HG02943 (cell line): ENCODE data around the gene FAM171A1.
A peak's percentile ranks its signal among the peaks of the same experiment; 100 is the strongest.

ENCODE experiments used
- ATAC-seq: cut with Tn5 transposase; IDR thresholded peaks from one replicate; pipeline ENCODE4 v1.9.1; 2021; ENCODE audit warnings: mild to moderate bottlenecking, low read depth, moderate library complexity; ENCODE audit not compliant: unreplicated experiment

The FAM171A1 gene

GRCh38 chr10:15183689-15184481, 187.2 kb downstream of the FAM171A1 start:
- no peak for ATAC-seq

- ATAC-seq, result no peak
Observed at GRCh38 chr10:15182540-15183207, 188.4 kb downstream of the FAM171A1 start.

- ATAC-seq, result no peak
Observed at GRCh38 chr10:15181576-15182156, 189.4 kb downstream of the FAM171A1 start.

GRCh38 chr10:15180736-15181135, 190.4 kb downstream of the FAM171A1 start:
- no peak for ATAC-seq

GRCh38 chr10:15176269-15176668, 194.8 kb downstream of the FAM171A1 start:
- no peak for ATAC-seq

GRCh38 chr10:15175587-15175986, 195.5 kb downstream of the FAM171A1 start:
- ATAC-seq, result no peak

GRCh38 chr10:15172306-15172840, 198.7 kb downstream of the FAM171A1 start:
- no peak for ATAC-seq

- ATAC-seq, result peak; percentile 35
Observed at GRCh38 chr10:15169555-15170401, 201.3 kb downstream of the FAM171A1 start.

GRCh38 chr10:15168786-15169554, 202.1 kb downstream of the FAM171A1 start:
- peak; percentile 35 for ATAC-seq

GRCh38 chr10:15168291-15168785, 202.8 kb downstream of the FAM171A1 start, which contains the start of gene NMT2:
Gene NMT2, minus strand, starts transcription at chr10:15168693. Its CDS starts 81 bp downstream, at chr10:15168612.
- peak; percentile 76 for ATAC-seq

GRCh38 chr10:15167411-15168290, 203.4 kb downstream of the FAM171A1 start:
- ATAC-seq, result peak; percentile 55

- ATAC-seq, result no peak
Observed at GRCh38 chr10:15166325-15166724, 204.8 kb downstream of the FAM171A1 start.

- ATAC-seq, result no peak
Observed at GRCh38 chr10:15163253-15163828, 207.7 kb downstream of the FAM171A1 start.
